Upper lobe of left lung (tissue), 6 donors: ENCODE results near the gene HERC2. TPM values are rescaled to one million over a fixed set of nuclear protein-coding genes. Genes with fewer than 3 reads are reported as not detected.

Experiments
- ATAC-seq, 2 donors: fragments of 200-7000 bp; cut with Tn5 transposase; one replicate each; pipeline ENCODE4 v1.9.1; 2022; ENCODE audit warnings: mild to moderate bottlenecking in 2 of 2, moderate library complexity in 2 of 2; ENCODE audit not compliant: low FRiP score in 2 of 2
- DNase-seq, 2 donors: peaks; one replicate each; pipeline ENCODE4 v3.0.0-alpha.2; 2019 to 2020
- H3K27ac ChIP-seq, 4 donors: fragments of 200-600 bp; sonication (generic); one replicate each; pipeline ENCODE4 v1.5.1; 2016 to 2019
- H3K27me3 ChIP-seq, 4 donors: fragments of 200-600 bp; sonication (generic); one replicate each; pipeline ENCODE4 v1.5.1; 2017 to 2019
- H3K36me3 ChIP-seq, 4 donors: fragments of 200-600 bp; sonication (generic); one replicate each; pipeline ENCODE4 v1.5.1; 2016 to 2019
- H3K4me1 ChIP-seq, 4 donors: fragments of 200-600 bp; sonication (generic); one replicate each; pipeline ENCODE4 v1.5.1; 2018 to 2019
- H3K4me3 ChIP-seq, 4 donors: fragments of 200-600 bp; sonication (generic); one replicate each; pipeline ENCODE4 v1.5.1; 2017 to 2019; ENCODE audit warnings: mild to moderate bottlenecking in 2 of 4, moderate library complexity in 1 of 4
- H3K9me3 ChIP-seq, 4 donors: fragments of 200-600 bp; sonication (generic); one replicate each; pipeline ENCODE4 v1.5.1; 2018 to 2019
- EP300 ChIP-seq, 4 donors: sonication (generic); formaldehyde crosslinking; IDR thresholded peaks; one replicate each; pipeline ENCODE4 v1.5.1; 2017; ENCODE audit warnings: antibody characterized with exemption in 4 of 4, control low read depth in 2 of 4
- POLR2A ChIP-seq, 4 donors: fragments of 450-650 bp; IDR thresholded peaks; one replicate each; pipeline ENCODE4 v1.5.1; 2016 to 2017; ENCODE audit warnings: antibody characterized with exemption in 4 of 4, mild to moderate bottlenecking in 2 of 4
- POLR2AphosphoS5 ChIP-seq, 2 donors: sonication (generic); formaldehyde crosslinking; IDR thresholded peaks; one replicate each; pipeline ENCODE4 v1.5.1; 2017; ENCODE audit warnings: antibody characterized with exemption in 2 of 2
- WGBS, 2 donors: methylation state at CpG; one replicate each; pipeline ENCODE4 v1.1.5; 2017 to 2018; 5-methylcytosine and 5-hydroxymethylcytosine counted together
- small RNA-seq, 4 donors: library from RNA; depleted of rRNA; stranded (forward); fragments of <200 nt; gene quantifications; one replicate each; pipeline ENCODE3, GENCODE V24; 2016
- total RNA-seq, 6 donors: library from RNA; depleted of rRNA in 4 of 6; stranded (reverse); fragments of >200 nt in 4 of 6; gene quantifications; one replicate each; pipeline versions ENCODE4 v1.1.0 to v1.2.1, GENCODE V29; 2016 to 2021
- TF ChIP-seq, protein P1 (sequence below), 6 experiments: fragments of 450-650 bp in 4 of 6; fragments of 200-600 bp in 2 of 6; sonication (generic) in 2 of 6; IDR thresholded peaks; one replicate each; pipeline ENCODE4 v1.5.1; 2016 to 2019; ENCODE audit warnings: antibody characterized with exemption in 6 of 6
- donor health status: DM: no; HTN: no; CAD: no; lungs with moderate emphysema.
- donor health status: DM: no; HTN: yes; CAD: no; lungs with severe emphysema.

Gene HERC2
- total RNA-seq, 6 donors from 2014 or later = 48.6 to 113 (median 53.4) TPM

GRCh38 chr15:28066231-28066630, 255.7 kb downstream of the HERC2 start:
- DNase-seq = no peak
- Histone ChIP-seq H3K27me3 (no peaks in the 10 kb centered on the region), H3K4me1 (no peaks in the 10 kb centered on the region), H3K4me3 (no peak overlapping the region), H3K27ac (no peak overlapping the region), H3K9me3 (peaks cover 0 to 7% (median 3%) of the 10 kb centered on the region in 4 donors), H3K36me3 (no peaks in the 10 kb centered on the region)
- ATAC-seq = no peak
- TF ChIP-seq POLR2A (IDR thresholded peaks at IDR 0.05) (no peak), EP300 (IDR thresholded peaks at IDR 0.05) (no peak), POLR2AphosphoS5 (IDR thresholded peaks at IDR 0.05) (no peak)
- TF ChIP-seq, protein P1, sequence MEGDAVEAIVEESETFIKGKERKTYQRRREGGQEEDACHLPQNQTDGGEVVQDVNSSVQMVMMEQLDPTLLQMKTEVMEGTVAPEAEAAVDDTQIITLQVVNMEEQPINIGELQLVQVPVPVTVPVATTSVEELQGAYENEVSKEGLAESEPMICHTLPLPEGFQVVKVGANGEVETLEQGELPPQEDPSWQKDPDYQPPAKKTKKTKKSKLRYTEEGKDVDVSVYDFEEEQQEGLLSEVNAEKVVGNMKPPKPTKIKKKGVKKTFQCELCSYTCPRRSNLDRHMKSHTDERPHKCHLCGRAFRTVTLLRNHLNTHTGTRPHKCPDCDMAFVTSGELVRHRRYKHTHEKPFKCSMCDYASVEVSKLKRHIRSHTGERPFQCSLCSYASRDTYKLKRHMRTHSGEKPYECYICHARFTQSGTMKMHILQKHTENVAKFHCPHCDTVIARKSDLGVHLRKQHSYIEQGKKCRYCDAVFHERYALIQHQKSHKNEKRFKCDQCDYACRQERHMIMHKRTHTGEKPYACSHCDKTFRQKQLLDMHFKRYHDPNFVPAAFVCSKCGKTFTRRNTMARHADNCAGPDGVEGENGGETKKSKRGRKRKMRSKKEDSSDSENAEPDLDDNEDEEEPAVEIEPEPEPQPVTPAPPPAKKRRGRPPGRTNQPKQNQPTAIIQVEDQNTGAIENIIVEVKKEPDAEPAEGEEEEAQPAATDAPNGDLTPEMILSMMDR (IDR thresholded peaks at IDR 0.05) = no peak
- WGBS, 2 donors = 49 to 75% methylated on average over 3 of the region's 3 CpGs

Small RNA genes lying within 50 kb of the gene (small RNA-seq; reads per million reads assigned to genes)
- gene AC091304.5 = 0 reads per million in 4 donors

Other genes starting within 250 kb of the HERC2 start
- gene OCA2, start 222.9 kb downstream of the HERC2 start, total RNA-seq = 1 to 10 TPM in 5 of 6 donors, under 1 TPM in 1; 0.83 to 6.0 (median 2.0) TPM
- not detected for gene GOLGA6L24, start 35.9 kb upstream of the HERC2 start, total RNA-seq
- not detected for gene GOLGA8F, start 56.5 kb upstream of the HERC2 start, total RNA-seq
- not detected for gene GOLGA8G, start 210.8 kb upstream of the HERC2 start, total RNA-seq
- not detected for gene GOLGA6L25, start 231.4 kb upstream of the HERC2 start, total RNA-seq